ENCODE results near the gene TSHZ3. TPM values are rescaled to one million over a fixed set of nuclear protein-coding genes. Genes with fewer than 3 reads are reported as not detected.

TSHZ3 gene
- total and polyA plus RNA-seq, 2 of the 8 experiments (the other 6 are each of a cell fraction or from before 2014, with no cell fraction given) = 3.1 to 12.3 TPM

DNA sequence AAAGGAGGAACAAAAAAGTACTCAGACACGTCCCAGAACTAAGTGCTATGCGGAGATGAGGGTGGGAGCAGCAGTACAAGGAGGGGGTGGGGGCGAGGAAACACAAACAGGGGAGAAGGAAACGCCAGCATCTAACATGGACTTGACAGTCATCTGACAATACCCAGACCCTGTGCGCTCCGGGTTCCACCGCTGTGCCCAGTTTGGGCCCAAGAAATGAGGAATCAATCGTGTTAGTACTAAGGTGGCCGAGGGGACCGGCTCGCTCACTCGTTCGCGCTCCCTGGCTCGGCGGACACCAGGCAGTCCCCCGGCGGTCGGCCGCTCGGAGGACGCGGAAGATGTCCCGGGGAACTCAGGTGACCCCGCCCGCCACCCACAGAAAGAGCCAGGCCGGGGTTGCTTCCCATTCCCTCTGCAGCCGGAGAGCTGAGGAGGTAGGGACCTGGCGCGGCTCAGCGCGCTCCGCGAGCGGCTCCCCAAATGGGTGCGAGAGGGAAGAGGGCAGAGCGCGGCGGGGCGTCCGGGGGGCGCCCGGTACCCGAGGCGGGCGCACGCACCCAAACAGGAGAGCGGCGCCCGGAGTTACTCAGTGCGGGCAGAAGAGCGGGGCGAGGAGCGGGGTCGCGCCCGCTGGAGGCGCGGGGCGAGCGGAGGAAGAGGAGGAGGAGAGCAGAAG lies 616 bp downstream of the TSHZ3 start:
- Histone ChIP-seq H3K27ac (ENCODE audit: low read depth, low read length) (no peak overlapping the region), H2AFZ (ENCODE audit: low read length) (no peak overlapping the region)
- no peak for TF ChIP-seq ATF2 (IDR thresholded peaks at IDR 0.05; ENCODE audit: low read length)
- TF ChIP-seq BACH1 (IDR thresholded peaks at IDR 0.05; ENCODE audit: low read length) = no peak
- TF ChIP-seq, protein P1, sequence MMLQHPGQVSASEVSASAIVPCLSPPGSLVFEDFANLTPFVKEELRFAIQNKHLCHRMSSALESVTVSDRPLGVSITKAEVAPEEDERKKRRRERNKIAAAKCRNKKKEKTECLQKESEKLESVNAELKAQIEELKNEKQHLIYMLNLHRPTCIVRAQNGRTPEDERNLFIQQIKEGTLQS (IDR thresholded peaks at IDR 0.05; ENCODE audit: insufficient read depth, low read depth, low read length) = no peak
- no peak for TF ChIP-seq CREB1 (IDR thresholded peaks at IDR 0.05)
- no peak for TF ChIP-seq KDM1A (IDR thresholded peaks at IDR 0.05; ENCODE audit: borderline replicate concordance, low read length)
- TF ChIP-seq SIN3A (conservative IDR thresholded peaks at IDR 0.05 in 1 of 2, IDR thresholded peaks at IDR 0.05 in 1 of 2; ENCODE audit: low read depth in 1 of 2, low read length in 2 of 2) = 0 out of 4 replicates have a peak, but pooled peaks have one; percentile 12 to 41
- TF ChIP-seq SAP30 (IDR thresholded peaks at IDR 0.05; ENCODE audit: insufficient read depth, insufficient replicate concordance, low read length) = no peak
- TF ChIP-seq CEBPB (IDR thresholded peaks at IDR 0.05; ENCODE audit: low read depth, low read length) = no peak
- TF ChIP-seq USF2 (IDR thresholded peaks at IDR 0.05; ENCODE audit: low read length) = no peak

More for the DNA sequence above, 616 bp downstream of the TSHZ3 start:
- H3K79me1 ChIP-seq (ENCODE audit: low read depth, low read length) = no peaks in the 10 kb centered on the region
- no peak overlapping the region for H2BK20ac ChIP-seq (ENCODE audit: low read length)
- H3K56ac ChIP-seq (replicated peaks; ENCODE audit: insufficient read length, low read depth, low read length) = no peak overlapping the region
- H2BK5ac ChIP-seq (ENCODE audit: low read depth, low read length) = no peak overlapping the region
- H3K9me3 ChIP-seq (ENCODE audit: insufficient read depth in 2 of 2, low read depth in 1 of 2, low read length in 1 of 2) = no peaks in the 10 kb centered on the region
- H4K20me1 ChIP-seq (replicated peaks in 1 of 2; ENCODE audit: control insufficient read depth in 1 of 2, insufficient read depth in 2 of 2, low read length in 2 of 2) = peaks cover 0 to 10% of the 10 kb centered on the region in 2 experiments
- H3K27me3 ChIP-seq (replicated peaks in 1 of 4; ENCODE audit: control insufficient read depth in 3 of 4, extremely low read depth in 1 of 4, insufficient read depth in 3 of 4, low read length in 3 of 4) = peaks cover 22 to 52% (median 37%) of the 10 kb centered on the region in 4 experiments; a peak in 6 of 7 replicates
- H4K8ac ChIP-seq (ENCODE audit: extremely low read depth, insufficient read depth, low read length) = no peak overlapping the region; the same call in 1 of the 2 replicates
- no peak overlapping the region for H2BK120ac ChIP-seq (replicated peaks; ENCODE audit: low read depth, low read length)
- peak overlapping the region; percentile 88 to 93 for H3K4me2 ChIP-seq (ENCODE audit: insufficient read depth in 1 of 2, low read depth in 2 of 2, low read length in 2 of 2)
- no peak overlapping the region for H4K91ac ChIP-seq (replicated peaks; ENCODE audit: insufficient read length, low read length)
- H2BK12ac ChIP-seq (ENCODE audit: low read depth, low read length) = no peak overlapping the region
- WGBS, 2 experiments (ENCODE audit: extremely low coverage in 1 of 2, insufficient coverage in 1 of 2, insufficient read length in 1 of 2, insufficient replicate concordance in 2 of 2, low coverage in 1 of 2, low lambda C conversion rate in 2 of 2, missing lambda C conversion rate in 1 of 2) = 2% methylated on average over 40 of the region's 61 CpGs; no CpG with 5 or more reads in 1 of the 2 experiments
- no peak overlapping the region for H3K14ac ChIP-seq (ENCODE audit: insufficient read length)
- FAIRE-seq (no peak), DNase-seq (ENCODE audit: low read depth in 1 of 2, low spot score in 2 of 2) (peak in 1 of 2 experiments; percentile 54)
- H3K9ac ChIP-seq (replicated peaks in 1 of 4; ENCODE audit: extremely low read depth in 1 of 4, low read depth in 3 of 4, low read length in 3 of 4) = no peak overlapping the region
- H3K18ac ChIP-seq (ENCODE audit: extremely low read depth, low read length) = peak overlapping the region; percentile 60
- H3K23me2 ChIP-seq (ENCODE audit: low read depth, low read length) = peaks cover 27% of the 10 kb centered on the region; the same call in 1 of the 2 replicates
- H3K79me2 ChIP-seq (ENCODE audit: control insufficient read depth in 1 of 2, insufficient read depth in 2 of 2, low read length in 2 of 2) = peaks cover 0 to 48% of the 10 kb centered on the region in 2 experiments; a peak in 2 of 4 replicates
- peaks cover 8 to 22% (median 14%) of the 10 kb centered on the region in 4 experiments for H3K4me1 ChIP-seq (replicated peaks in 1 of 4; ENCODE audit: control insufficient read depth in 3 of 4, insufficient read depth in 4 of 4, low read length in 3 of 4)
- no peak overlapping the region for H4K5ac ChIP-seq (ENCODE audit: insufficient read length, low read depth, low read length)
- no peaks in the 10 kb centered on the region for H3K36me3 ChIP-seq (ENCODE audit: control insufficient read depth in 2 of 4, insufficient read depth in 4 of 4, low read length in 3 of 4)
- no peak overlapping the region for H3K23ac ChIP-seq (ENCODE audit: insufficient read length)
- ChIA-PET CTCF (ENCODE audit: partially characterized antibody) (no interaction called here), POLR2A (ENCODE audit: partially characterized antibody) (no interaction called here)
- H3K4me3 ChIP-seq (ENCODE audit: extremely low read depth in 1 of 4, insufficient read depth in 2 of 4, low read depth in 3 of 4, low read length in 4 of 4) = peak overlapping the region; percentile 66 to 90 (median 72)
- no peak overlapping the region for H2AK5ac ChIP-seq (ENCODE audit: low read depth, low read length)
- no peak overlapping the region for H3K4ac ChIP-seq (replicated peaks; ENCODE audit: insufficient read length, low read depth, low read length)
- no peak overlapping the region for H2BK15ac ChIP-seq (ENCODE audit: low read length)
